Endothelial cell of hepatic sinusoid (primary cell): Measurements from ENCODE around the gene WDPCP.
"Not testable (repeated sequence)": the region's sequence is repeated elsewhere in the genome, so short reads cannot be mapped to it uniquely, and the experiment has no call there.

ENCODE experiments used
- in situ Hi-C: cut with HindIII; loops from 2 replicates; pipeline ENCODE4 v1.10.0; 2017; ENCODE audit warnings: low sequenced_read_pairs

WDPCP gene

GRCh38 chr2:63465633-63466032 is 122.6 kb downstream of the WDPCP start:
- in situ Hi-C loops: no loop called here

GRCh38 chr2:63463142-63463541 is 125.1 kb downstream of the WDPCP start:
- in situ Hi-C loops: no loop called here

GRCh38 chr2:63446658-63447057 is 141.6 kb downstream of the WDPCP start:
- in situ Hi-C loops: no loop called here

- in situ Hi-C loops: no loop called here
Measured at GRCh38 chr2:63444565-63445288, 143.6 kb downstream of the WDPCP start.

- in situ Hi-C loops: no loop called here
Measured at GRCh38 chr2:63440612-63441011, 147.7 kb downstream of the WDPCP start.

- in situ Hi-C loops: loop anchor here (5.0 kb wide), 1 partner anchor 54 kb away; no protein-coding TSS in a partner anchor
Measured at GRCh38 chr2:63438181-63438580, 150.1 kb downstream of the WDPCP start.

GRCh38 chr2:63436488-63436887 is 151.8 kb downstream of the WDPCP start:
- in situ Hi-C loops: loop anchor here (5.0 kb wide), 1 partner anchor 56 kb away; no protein-coding TSS in a partner anchor

GRCh38 chr2:63435070-63435469 is 153.2 kb downstream of the WDPCP start:
- in situ Hi-C loops: loop anchor here (5.0 kb wide), 1 partner anchor 57 kb away; no protein-coding TSS in a partner anchor

GRCh38 chr2:63434024-63435001 is 154.0 kb downstream of the WDPCP start:
- in situ Hi-C loops: loop anchor here (5.0 kb wide), 1 partner anchor 58 kb away; no protein-coding TSS in a partner anchor

- in situ Hi-C loops: no loop called here
Measured at GRCh38 chr2:63432373-63432772, 155.9 kb downstream of the WDPCP start.

GRCh38 chr2:63425606-63426005 is 162.7 kb downstream of the WDPCP start:
- in situ Hi-C loops: no loop called here

GRCh38 chr2:63425079-63425416 is 163.2 kb downstream of the WDPCP start:
- in situ Hi-C loops: no loop called here

- in situ Hi-C loops: no loop called here
Measured at GRCh38 chr2:63424329-63425078, 163.8 kb downstream of the WDPCP start.

GRCh38 chr2:63422556-63422955 is 165.7 kb downstream of the WDPCP start:
- in situ Hi-C loops: no loop called here

GRCh38 chr2:63408530-63408929 is 179.7 kb downstream of the WDPCP start:
- in situ Hi-C loops: no loop called here

- in situ Hi-C loops: no loop called here
Measured at GRCh38 chr2:63406641-63407040, 181.6 kb downstream of the WDPCP start.

GRCh38 chr2:63403820-63404219 is 184.5 kb downstream of the WDPCP start:
- in situ Hi-C loops: no loop called here

- in situ Hi-C loops: not testable (repeated sequence)
Measured at GRCh38 chr2:63402889-63403288, 185.4 kb downstream of the WDPCP start.

- in situ Hi-C loops: no loop called here
Measured at GRCh38 chr2:63399156-63399555, 189.1 kb downstream of the WDPCP start.

- in situ Hi-C loops: no loop called here
Measured at GRCh38 chr2:63379451-63379850, 208.8 kb downstream of the WDPCP start.

GRCh38 chr2:63378589-63378988 is 209.7 kb downstream of the WDPCP start:
- in situ Hi-C loops: no loop called here
